ENCODE data around the gene MBLAC1. TPM values are rescaled to one million over a fixed set of nuclear protein-coding genes. Genes with fewer than 3 reads are reported as not detected.

MBLAC1 gene
- total RNA-seq, 1 experiment from 2014 or later, result 0.70 TPM

DNA sequence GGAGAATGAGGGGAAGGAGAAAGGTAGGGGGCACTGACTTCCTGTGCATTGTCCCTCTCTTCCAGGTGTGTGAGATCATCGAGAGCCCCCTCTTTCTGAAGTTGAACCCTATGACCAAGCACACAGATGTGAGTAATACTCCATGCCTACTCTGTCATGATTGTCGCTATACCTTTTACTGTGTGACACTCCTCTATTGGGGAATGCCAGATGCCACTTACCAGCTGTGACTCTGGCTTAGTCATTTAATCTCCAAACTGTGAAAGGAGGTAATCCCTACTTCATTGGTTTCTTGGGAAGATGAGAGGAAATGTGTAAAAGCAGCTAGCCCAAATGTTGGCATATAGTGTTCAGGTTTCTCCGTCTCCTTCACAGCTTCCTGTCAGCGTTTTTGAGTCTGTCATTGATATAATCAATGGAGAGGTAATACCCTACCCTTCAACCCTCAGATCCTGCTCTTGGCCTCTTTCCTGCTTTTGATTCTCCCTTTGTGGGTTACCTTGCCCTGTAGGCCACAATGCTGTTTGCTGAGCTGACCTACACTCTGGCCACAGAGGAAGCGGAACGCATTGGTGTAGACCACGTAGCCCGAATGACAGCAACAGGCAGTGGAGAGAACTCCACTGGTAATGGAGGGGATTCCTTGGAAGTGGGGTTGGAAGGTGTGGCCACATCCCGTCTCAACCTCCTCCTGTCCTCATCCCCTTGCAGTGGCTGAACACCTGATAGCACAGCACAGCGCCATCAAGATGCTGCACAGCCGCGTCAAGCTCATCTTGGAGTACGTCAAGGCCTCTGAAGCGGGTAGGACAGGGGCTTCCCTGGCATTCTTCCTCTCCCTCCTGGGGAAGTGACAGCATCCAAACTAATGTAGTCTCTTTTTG, 36.0 kb upstream of the MBLAC1 start:
- no TSS peak for BruUV-seq (replicated peaks)
- peaks cover 17% of the 10 kb centered on the region for H3K36me3 ChIP-seq (ENCODE audit: low read depth)
- intact Hi-C loops (cut with micrococcal nuclease; ENCODE audit: unreplicated experiment), result no loop called here
- ChIA-PET POLR2A (ENCODE audit: unreplicated experiment) (interaction anchor here (0.5 kb wide), 1 partner anchor 8 kb away, joined by 5 read pairs; no protein-coding TSS in a partner anchor), CTCF (no interaction called here)
- peaks cover 16% of the 10 kb centered on the region; the same call in 1 of the 2 replicates for H4K20me1 ChIP-seq (ENCODE audit: insufficient read depth)
- TF ChIP-seq CTCF (conservative IDR thresholded peaks at IDR 0.05), result no peak
- TF ChIP-seq EZH2 (IDR thresholded peaks at IDR 0.05; ENCODE audit: low read depth), result no peak
- H3K4me2 ChIP-seq, result peak overlapping the region; percentile 97; the same call in 1 of the 2 replicates
- no peak overlapping the region for H3K27ac ChIP-seq
- H3K79me2 ChIP-seq (ENCODE audit: low read depth), result peaks cover 7% of the 10 kb centered on the region; the same call in 1 of the 2 replicates
- no peaks in the 10 kb centered on the region for H3K9me2 ChIP-seq (ENCODE audit: insufficient read depth)
- no peak overlapping the region for H3K4me3 ChIP-seq
- H3F3A ChIP-seq (ENCODE audit: insufficient read depth, low read depth), result peaks cover 76% of the 10 kb centered on the region
- no peak overlapping the region for H2AFZ ChIP-seq
- peaks cover 26% of the 10 kb centered on the region for H3K4me1 ChIP-seq (replicated peaks; ENCODE audit: insufficient read depth)
- H3K27me3 ChIP-seq (ENCODE audit: insufficient read depth, low read depth), result no peaks in the 10 kb centered on the region
- DNase-seq, result no peak
- H3K9me3 ChIP-seq (ENCODE audit: insufficient read depth, low read depth), result no peaks in the 10 kb centered on the region

- Histone ChIP-seq H3K27ac (no peak overlapping the region), H3K36me3 (ENCODE audit: low read depth) (peaks cover 20% of the 10 kb centered on the region), H3K27me3 (ENCODE audit: insufficient read depth, low read depth) (no peaks in the 10 kb centered on the region), H3F3A (ENCODE audit: insufficient read depth, low read depth) (peaks cover 84% of the 10 kb centered on the region), H3K4me3 (no peak overlapping the region), H3K9me2 (ENCODE audit: insufficient read depth) (no peaks in the 10 kb centered on the region), H3K4me2 (no peak overlapping the region), H4K20me1 (ENCODE audit: insufficient read depth) (peaks cover 22% of the 10 kb centered on the region; the same call in 1 of the 2 replicates), H2AFZ (no peak overlapping the region), H3K4me1 (replicated peaks; ENCODE audit: insufficient read depth) (peaks cover 26% of the 10 kb centered on the region), H3K79me2 (ENCODE audit: low read depth) (peaks cover 10% of the 10 kb centered on the region), H3K9me3 (ENCODE audit: insufficient read depth, low read depth) (no peaks in the 10 kb centered on the region)
- TF ChIP-seq EZH2 (IDR thresholded peaks at IDR 0.05; ENCODE audit: low read depth), result no peak
- TF ChIP-seq CTCF (conservative IDR thresholded peaks at IDR 0.05), result no peak
- DNase-seq, result peak in 1 of 2 experiments; percentile 41
- POLR2A ChIA-PET (ENCODE audit: unreplicated experiment), result interaction anchor here (0.5 kb wide), 1 partner anchor 9 kb away, joined by 5 read pairs; no protein-coding TSS in a partner anchor
- CTCF ChIA-PET, result interaction anchor here (0.6 kb wide), 1 partner anchor 13 kb away, joined by 3 read pairs; no protein-coding TSS in a partner anchor
- no TSS peak for BruUV-seq (replicated peaks)
- intact Hi-C loops (cut with micrococcal nuclease; ENCODE audit: unreplicated experiment), result no loop called here
These were observed 35.2 kb upstream of the MBLAC1 start for GRCh38 chr7:100091411-100092181.

GRCh38 chr7:100093054-100093453, 33.7 kb upstream of the MBLAC1 start:
- peaks cover 32% of the 10 kb centered on the region for H3K36me3 ChIP-seq (ENCODE audit: low read depth)
- peaks cover 86% of the 10 kb centered on the region for H3F3A ChIP-seq (ENCODE audit: insufficient read depth, low read depth)
- BruUV-seq (replicated peaks), result TSS peak; percentile 1
- no peak overlapping the region for H3K4me3 ChIP-seq
- no peak overlapping the region for H3K27ac ChIP-seq
- DNase-seq, result no peak
- H3K4me2 ChIP-seq, result no peak overlapping the region
- H2AFZ ChIP-seq, result no peak overlapping the region
- no peaks in the 10 kb centered on the region for H3K9me3 ChIP-seq (ENCODE audit: insufficient read depth, low read depth)
- H3K27me3 ChIP-seq (ENCODE audit: insufficient read depth, low read depth), result no peaks in the 10 kb centered on the region
- peaks cover 22% of the 10 kb centered on the region for H3K79me2 ChIP-seq (ENCODE audit: low read depth)
- ChIA-PET POLR2A (ENCODE audit: unreplicated experiment) (no interaction called here), CTCF (no interaction called here)
- peaks cover 14% of the 10 kb centered on the region for H3K4me1 ChIP-seq (replicated peaks; ENCODE audit: insufficient read depth)
- intact Hi-C loops (cut with micrococcal nuclease; ENCODE audit: unreplicated experiment), result no loop called here
- no peaks in the 10 kb centered on the region for H3K9me2 ChIP-seq (ENCODE audit: insufficient read depth)
- no peak for TF ChIP-seq CTCF (conservative IDR thresholded peaks at IDR 0.05)
- TF ChIP-seq EZH2 (IDR thresholded peaks at IDR 0.05; ENCODE audit: low read depth), result no peak
- peaks cover 22% of the 10 kb centered on the region; the same call in 1 of the 2 replicates for H4K20me1 ChIP-seq (ENCODE audit: insufficient read depth)
